PC-9 (cell line): ENCODE measurements around the gene MERTK. TPM values are rescaled to one million over a fixed set of nuclear protein-coding genes. Genes with fewer than 3 reads are reported as not detected.
A peak's percentile ranks its signal among the peaks of the same experiment; 100 is the strongest.
"Not testable (repeated sequence)": the region's sequence is repeated elsewhere in the genome, so short reads cannot be mapped to it uniquely, and the experiment has no call there.

ENCODE experiments used
- BruUV-seq: library from RNA; stranded (reverse); fragments of 400-500 nt; replicated peaks from 2 replicates; lab custom pipeline; 2021; lab: Mats Ljungman, UMichigan
- CTCF ChIA-PET: fragments of 300-600 bp; sonication (Branson Sonifier 250); formaldehyde crosslinking; loops from one replicate; lab custom pipeline; 2022; ENCODE audit warnings: antibody characterized with exemption; lab: Charles Lee
- POLR2A ChIA-PET: fragments of 300-600 bp; sonication (Branson Sonifier 250); formaldehyde crosslinking; loops from one replicate; lab custom pipeline; 2022; ENCODE audit warnings: antibody characterized with exemption; ENCODE audit not compliant: unreplicated experiment; lab: Charles Lee
- DNase-seq, 2 experiments: peaks; one replicate each; pipeline versions ENCODE4 v3.0.0 to v3.0.0-alpha.2; 2015 to 2022; ENCODE audit warnings: mixed read lengths in 1 of 2
- H2AFZ ChIP-seq: fragments of 200-600 bp; sonication (generic); 2 replicates; pipeline ENCODE4 v1.8.1; 2017; ENCODE audit warnings: antibody characterized with exemption
- H3F3A ChIP-seq: fragments of 200-600 bp; sonication (generic); 2 replicates; pipeline ENCODE4 v1.8.1; 2017; ENCODE audit warnings: antibody characterized with exemption, mild to moderate bottlenecking, low read depth; ENCODE audit not compliant: insufficient read depth
- H3K27ac ChIP-seq: fragments of 200-600 bp; sonication (generic); 2 replicates; pipeline ENCODE4 v1.6.1; 2016; ENCODE audit warnings: mixed run types
- H3K27me3 ChIP-seq: fragments of 200-600 bp; sonication (generic); 2 replicates; pipeline ENCODE4 v1.6.1; 2016; ENCODE audit warnings: low read depth, mixed run types; ENCODE audit not compliant: insufficient read depth
- H3K36me3 ChIP-seq: fragments of 200-600 bp; sonication (generic); 2 replicates; pipeline ENCODE4 v1.6.1; 2016; ENCODE audit warnings: low read depth, mixed run types
- H3K4me1 ChIP-seq: fragments of 200-600 bp; sonication (generic); replicated peaks from 2 replicates; pipeline ENCODE4 v1.6.1; 2016; ENCODE audit warnings: mixed run types; ENCODE audit not compliant: insufficient read depth
- H3K4me2 ChIP-seq: fragments of 200-600 bp; sonication (generic); 2 replicates; pipeline ENCODE4 v1.6.1; 2017; ENCODE audit warnings: mixed run types
- H3K4me3 ChIP-seq: fragments of 200-600 bp; sonication (generic); 2 replicates; pipeline ENCODE4 v1.6.1; 2016; ENCODE audit warnings: mixed run types
- H3K79me2 ChIP-seq: fragments of 200-600 bp; sonication (generic); 2 replicates; pipeline ENCODE4 v1.6.1; 2017; ENCODE audit warnings: low read depth, mixed run types
- H3K9me2 ChIP-seq: fragments of 200-600 bp; sonication (generic); 2 replicates; pipeline ENCODE4 v1.8.1; 2017; ENCODE audit warnings: mild to moderate bottlenecking; ENCODE audit not compliant: insufficient read depth
- H3K9me3 ChIP-seq: fragments of 200-600 bp; sonication (generic); 2 replicates; pipeline ENCODE4 v1.8.1; 2016; ENCODE audit warnings: low read depth; ENCODE audit not compliant: insufficient read depth
- H4K20me1 ChIP-seq: fragments of 200-600 bp; sonication (generic); 2 replicates; pipeline ENCODE4 v1.8.1; 2017; ENCODE audit not compliant: insufficient read depth
- EZH2 ChIP-seq: fragments of 200-600 bp; sonication (generic); IDR thresholded peaks from 2 replicates; pipeline ENCODE4 v1.8.0; 2017; ENCODE audit warnings: antibody characterized with exemption, low read depth
- intact Hi-C: fragments of 100-400 bp; cut with micrococcal nuclease; formaldehyde crosslinking; loops from one replicate; pipeline ENCODE4 v1.10.0; 2022; ENCODE audit not compliant: unreplicated experiment
- total RNA-seq: library from RNA; stranded (reverse); gene quantifications from 2 replicates; pipeline ENCODE4 v1.2.3, GENCODE V29; 2021
- TF ChIP-seq, protein P1 (sequence below): fragments of 200-600 bp; sonication (generic); conservative IDR thresholded peaks from 2 replicates; pipeline ENCODE4 v1.6.1; 2017; ENCODE audit warnings: mixed run types, antibody characterized with exemption, mild to moderate bottlenecking, moderate library complexity

Gene MERTK
- total RNA-seq, 1 experiment from 2014 or later = 1.6 TPM

DNA sequence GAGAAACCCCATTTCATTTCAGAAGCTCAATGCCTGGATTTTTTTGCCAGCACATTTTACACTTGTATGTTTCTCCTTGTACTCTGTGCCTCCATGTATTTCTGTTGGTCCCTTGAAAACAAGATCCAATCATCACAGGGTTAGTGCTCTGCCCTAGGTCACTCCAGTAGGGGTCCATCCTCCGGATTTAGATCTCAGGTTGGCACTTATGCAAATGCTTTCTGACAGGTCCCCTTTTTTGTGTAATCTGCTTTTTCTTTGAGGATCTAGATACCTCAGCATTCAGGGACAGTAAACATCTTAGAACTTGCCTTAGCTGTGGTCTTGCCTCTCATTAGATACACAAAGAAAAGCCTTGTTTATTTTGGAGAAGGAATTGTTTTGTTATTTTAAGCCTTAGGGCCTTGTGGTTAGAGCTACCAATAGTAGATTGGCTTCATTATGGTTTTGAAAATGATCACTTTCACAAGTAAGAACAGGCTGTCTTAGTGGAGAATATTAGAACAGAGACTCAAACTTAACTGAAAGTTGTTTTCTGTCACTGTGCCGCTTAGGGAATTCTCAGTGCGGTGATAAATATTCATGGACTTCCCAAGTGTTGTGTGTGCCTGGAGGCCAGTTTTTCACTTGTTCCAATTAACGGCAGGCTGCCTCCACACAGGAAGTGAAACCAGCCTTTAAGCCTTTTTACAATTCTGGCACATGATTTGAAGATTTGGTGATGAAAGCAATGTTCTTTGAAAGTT is 7.8 kb downstream of the MERTK start:
- H3K4me3 ChIP-seq = no peak overlapping the region
- H2AFZ ChIP-seq = no peak overlapping the region
- CTCF ChIA-PET = interaction anchor here (0.6 kb wide), 2 partner anchors 8 to 34 kb away, joined by 3 to 12 read pairs; partner anchors contain the start of gene MERTK
- peak in 1 of 2 experiments; percentile 58 for DNase-seq
- H3K4me1 ChIP-seq = peaks cover 12% of the 10 kb centered on the region
- no peaks in the 10 kb centered on the region for H3K9me3 ChIP-seq
- H3K27ac ChIP-seq = no peak overlapping the region
- intact Hi-C loops = no loop called here
- H3K4me2 ChIP-seq = 0 out of 2 replicates have a peak overlapping the region, but pooled peaks have one; percentile 8
- no peaks in the 10 kb centered on the region for H3K79me2 ChIP-seq
- H3F3A ChIP-seq = peaks cover 8% of the 10 kb centered on the region
- TF ChIP-seq, protein P1, sequence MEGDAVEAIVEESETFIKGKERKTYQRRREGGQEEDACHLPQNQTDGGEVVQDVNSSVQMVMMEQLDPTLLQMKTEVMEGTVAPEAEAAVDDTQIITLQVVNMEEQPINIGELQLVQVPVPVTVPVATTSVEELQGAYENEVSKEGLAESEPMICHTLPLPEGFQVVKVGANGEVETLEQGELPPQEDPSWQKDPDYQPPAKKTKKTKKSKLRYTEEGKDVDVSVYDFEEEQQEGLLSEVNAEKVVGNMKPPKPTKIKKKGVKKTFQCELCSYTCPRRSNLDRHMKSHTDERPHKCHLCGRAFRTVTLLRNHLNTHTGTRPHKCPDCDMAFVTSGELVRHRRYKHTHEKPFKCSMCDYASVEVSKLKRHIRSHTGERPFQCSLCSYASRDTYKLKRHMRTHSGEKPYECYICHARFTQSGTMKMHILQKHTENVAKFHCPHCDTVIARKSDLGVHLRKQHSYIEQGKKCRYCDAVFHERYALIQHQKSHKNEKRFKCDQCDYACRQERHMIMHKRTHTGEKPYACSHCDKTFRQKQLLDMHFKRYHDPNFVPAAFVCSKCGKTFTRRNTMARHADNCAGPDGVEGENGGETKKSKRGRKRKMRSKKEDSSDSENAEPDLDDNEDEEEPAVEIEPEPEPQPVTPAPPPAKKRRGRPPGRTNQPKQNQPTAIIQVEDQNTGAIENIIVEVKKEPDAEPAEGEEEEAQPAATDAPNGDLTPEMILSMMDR = no peak
- TF ChIP-seq EZH2 = no peak
- no peaks in the 10 kb centered on the region for H3K9me2 ChIP-seq
- H3K36me3 ChIP-seq = no peaks in the 10 kb centered on the region
- H4K20me1 ChIP-seq = no peaks in the 10 kb centered on the region
- H3K27me3 ChIP-seq = no peaks in the 10 kb centered on the region
- no TSS peak for BruUV-seq
- POLR2A ChIA-PET = interaction anchor here (0.6 kb wide), 1 partner anchor 41 kb away, joined by 6 read pairs; no protein-coding TSS in a partner anchor

DNA sequence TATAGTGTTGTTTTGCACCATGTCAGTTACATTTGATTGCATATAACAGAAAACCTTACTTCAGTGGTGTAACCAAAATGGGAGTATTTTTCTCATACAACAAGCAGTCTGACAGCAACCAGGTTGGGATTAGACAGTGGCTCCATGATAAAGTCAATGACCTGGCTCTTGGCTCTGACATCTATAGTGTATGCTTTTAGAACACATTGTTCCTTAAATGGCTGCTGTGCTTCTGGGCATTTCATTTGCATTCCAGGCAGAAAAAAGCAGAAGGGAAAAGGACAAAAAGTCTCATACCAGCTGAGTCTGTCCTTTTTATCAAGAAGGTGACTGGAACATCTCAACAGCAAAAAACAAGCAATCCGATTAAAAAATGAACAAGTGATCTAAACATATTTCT is 10.2 kb downstream of the MERTK start:
- Histone ChIP-seq H3K27ac (no peak overlapping the region), H3K27me3 (no peaks in the 10 kb centered on the region), H4K20me1 (no peaks in the 10 kb centered on the region), H2AFZ (no peak overlapping the region), H3K36me3 (no peaks in the 10 kb centered on the region), H3F3A (peaks cover 8% of the 10 kb centered on the region), H3K4me2 (no peak overlapping the region), H3K9me2 (no peaks in the 10 kb centered on the region), H3K4me1 (peaks cover 12% of the 10 kb centered on the region), H3K79me2 (no peaks in the 10 kb centered on the region), H3K4me3 (no peak overlapping the region), H3K9me3 (no peaks in the 10 kb centered on the region)
- TF ChIP-seq, protein P1 = no peak
- TF ChIP-seq EZH2 = no peak
- no TSS peak for BruUV-seq
- intact Hi-C loops = no loop called here
- POLR2A ChIA-PET = no interaction called here
- no peak for DNase-seq
- CTCF ChIA-PET = no interaction called here

- Histone ChIP-seq H3K4me2 (no peak overlapping the region), H3K27ac (no peak overlapping the region), H3K27me3 (no peaks in the 10 kb centered on the region), H3K9me2 (no peaks in the 10 kb centered on the region), H3K79me2 (no peaks in the 10 kb centered on the region), H3K36me3 (no peaks in the 10 kb centered on the region), H4K20me1 (no peaks in the 10 kb centered on the region), H3K4me3 (no peak overlapping the region), H3K4me1 (peaks cover 12% of the 10 kb centered on the region), H3K9me3 (no peaks in the 10 kb centered on the region), H3F3A (peaks cover 8% of the 10 kb centered on the region), H2AFZ (no peak overlapping the region)
- BruUV-seq = no TSS peak
- intact Hi-C loops = no loop called here
- CTCF ChIA-PET = no interaction called here
- POLR2A ChIA-PET = no interaction called here
- DNase-seq = no peak
- TF ChIP-seq, protein P1 = no peak
- TF ChIP-seq EZH2 = no peak
Observed at GRCh38 chr2:111909079-111909478, 10.7 kb downstream of the MERTK start.

GRCh38 chr2:111909997-111910396 is 11.6 kb downstream of the MERTK start:
- H3K4me2 ChIP-seq, H3F3A ChIP-seq, H4K20me1 ChIP-seq, H2AFZ ChIP-seq, H3K79me2 ChIP-seq, H3K36me3 ChIP-seq, CTCF ChIA-PET, H3K4me3 ChIP-seq, DNase-seq, H3K9me3 ChIP-seq, H3K9me2 ChIP-seq, POLR2A ChIA-PET, H3K27me3 ChIP-seq, BruUV-seq, intact Hi-C loops, H3K27ac ChIP-seq: not testable (repeated sequence)
- H3K4me1 ChIP-seq = peaks cover 12% of the 10 kb centered on the region
